ENCODE results near the gene NUP153. TPM values are rescaled to one million over a fixed set of nuclear protein-coding genes. Genes with fewer than 3 reads are reported as not detected.
A peak's percentile ranks its signal among the peaks of the same experiment; 100 is the strongest.

The NUP153 gene
- polyA plus RNA-seq, 1 of the 3 experiments (the other 2 are of a cell fraction), result 10.5 TPM

DNA sequence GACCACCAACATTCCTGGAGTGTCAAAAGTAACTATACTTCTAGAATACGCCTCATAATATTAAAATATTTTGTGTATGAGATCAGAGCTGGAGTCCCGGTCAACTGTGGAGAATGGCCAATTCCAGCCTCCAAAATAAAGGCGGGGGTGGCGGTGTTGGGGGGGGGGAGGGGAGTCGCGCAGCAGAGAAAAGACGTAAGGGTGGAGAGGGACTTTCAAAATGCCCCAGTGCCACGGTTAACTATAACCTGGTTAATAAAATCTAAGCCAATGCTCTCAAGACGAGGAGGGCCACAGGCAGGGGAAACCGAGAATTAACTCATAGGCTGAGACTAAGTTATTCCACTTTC is 1.3 kb downstream of the NUP153 start:
- POLR2A ChIA-PET, result interaction anchor here (0.9 kb wide), 1 partner anchor 104 kb away, joined by 3 read pairs; no protein-coding TSS in a partner anchor
- peak; percentile 69 for DNase-seq
- peak overlapping the region; percentile 99 for H3K9ac ChIP-seq
- WGBS (ENCODE audit: low lambda C conversion rate), result 1% methylated on average over 10 of the region's 10 CpGs
- H3K4me3 ChIP-seq (ENCODE audit: low read depth in 2 of 2, low read length in 1 of 2), result peak overlapping the region; percentile 86 to 97
- no peaks in the 10 kb centered on the region for H3K27me3 ChIP-seq (ENCODE audit: insufficient read depth)
- peaks cover 26% of the 10 kb centered on the region for H3F3A ChIP-seq (replicated peaks; ENCODE audit: insufficient read depth)
- no peak overlapping the region for H2AFZ ChIP-seq (ENCODE audit: low read depth)
- peak overlapping the region; percentile 94 for H3K4me2 ChIP-seq
- no peaks in the 10 kb centered on the region for H3K9me2 ChIP-seq
- no peaks in the 10 kb centered on the region for H3K36me3 ChIP-seq (replicated peaks in 1 of 2; ENCODE audit: control insufficient read depth in 1 of 2, insufficient read depth in 2 of 2, low read length in 1 of 2)
- H4K20me1 ChIP-seq (ENCODE audit: insufficient read depth), result peaks cover 44% of the 10 kb centered on the region
- CTCF ChIA-PET, result no interaction called here
- TF ChIP-seq JUND (IDR thresholded peaks at IDR 0.05), result peak; percentile 38
- TF ChIP-seq RFX5 (IDR thresholded peaks at IDR 0.05; ENCODE audit: low read length), result no peak
- no peak for TF ChIP-seq SMC3 (IDR thresholded peaks at IDR 0.05; ENCODE audit: low read depth, low read length)
- TF ChIP-seq SIN3A (IDR thresholded peaks at IDR 0.05; ENCODE audit: borderline replicate concordance, low read depth, low read length), result peak; percentile 64; the same call in 1 of the 2 replicates
- no peak for TF ChIP-seq POLR2AphosphoS5 (IDR thresholded peaks at IDR 0.05; ENCODE audit: low read depth, low read length)
- no peak for TF ChIP-seq CHD2 (IDR thresholded peaks at IDR 0.05; ENCODE audit: low read length, partially characterized antibody)
- TF ChIP-seq MXI1 (IDR thresholded peaks at IDR 0.05; ENCODE audit: low read depth, low read length), result no peak
- no peak for TF ChIP-seq MEF2A (IDR thresholded peaks at IDR 0.05; ENCODE audit: borderline replicate concordance, low read depth)
- no peak; the same call in 1 of the 2 replicates for TF ChIP-seq CTCF (IDR thresholded peaks at IDR 0.05)
- no peak for TF ChIP-seq NRF1 (IDR thresholded peaks at IDR 0.05; ENCODE audit: low read depth, low read length)
- TF ChIP-seq TEAD4 (IDR thresholded peaks at IDR 0.05; ENCODE audit: borderline replicate concordance, insufficient read depth), result no peak
- TF ChIP-seq GATA2 (CRISPR knock-in tag; IDR thresholded peaks at IDR 0.05), result no peak
- TF ChIP-seq, protein P1, sequence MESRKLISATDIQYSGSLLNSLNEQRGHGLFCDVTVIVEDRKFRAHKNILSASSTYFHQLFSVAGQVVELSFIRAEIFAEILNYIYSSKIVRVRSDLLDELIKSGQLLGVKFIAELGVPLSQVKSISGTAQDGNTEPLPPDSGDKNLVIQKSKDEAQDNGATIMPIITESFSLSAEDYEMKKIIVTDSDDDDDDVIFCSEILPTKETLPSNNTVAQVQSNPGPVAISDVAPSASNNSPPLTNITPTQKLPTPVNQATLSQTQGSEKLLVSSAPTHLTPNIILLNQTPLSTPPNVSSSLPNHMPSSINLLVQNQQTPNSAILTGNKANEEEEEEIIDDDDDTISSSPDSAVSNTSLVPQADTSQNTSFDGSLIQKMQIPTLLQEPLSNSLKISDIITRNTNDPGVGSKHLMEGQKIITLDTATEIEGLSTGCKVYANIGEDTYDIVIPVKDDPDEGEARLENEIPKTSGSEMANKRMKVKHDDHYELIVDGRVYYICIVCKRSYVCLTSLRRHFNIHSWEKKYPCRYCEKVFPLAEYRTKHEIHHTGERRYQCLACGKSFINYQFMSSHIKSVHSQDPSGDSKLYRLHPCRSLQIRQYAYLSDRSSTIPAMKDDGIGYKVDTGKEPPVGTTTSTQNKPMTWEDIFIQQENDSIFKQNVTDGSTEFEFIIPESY (IDR thresholded peaks at IDR 0.05; ENCODE audit: borderline replicate concordance, low read depth), result no peak
- TF ChIP-seq FOSL2 (IDR thresholded peaks at IDR 0.05; ENCODE audit: borderline replicate concordance, low read depth), result no peak
- no peak for TF ChIP-seq GABPA (IDR thresholded peaks at IDR 0.05; ENCODE audit: low read depth)
- TF ChIP-seq, protein P2, sequence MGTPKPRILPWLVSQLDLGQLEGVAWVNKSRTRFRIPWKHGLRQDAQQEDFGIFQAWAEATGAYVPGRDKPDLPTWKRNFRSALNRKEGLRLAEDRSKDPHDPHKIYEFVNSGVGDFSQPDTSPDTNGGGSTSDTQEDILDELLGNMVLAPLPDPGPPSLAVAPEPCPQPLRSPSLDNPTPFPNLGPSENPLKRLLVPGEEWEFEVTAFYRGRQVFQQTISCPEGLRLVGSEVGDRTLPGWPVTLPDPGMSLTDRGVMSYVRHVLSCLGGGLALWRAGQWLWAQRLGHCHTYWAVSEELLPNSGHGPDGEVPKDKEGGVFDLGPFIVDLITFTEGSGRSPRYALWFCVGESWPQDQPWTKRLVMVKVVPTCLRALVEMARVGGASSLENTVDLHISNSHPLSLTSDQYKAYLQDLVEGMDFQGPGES (IDR thresholded peaks at IDR 0.05; ENCODE audit: low read depth, low read length), result no peak
- peak; percentile 24; the same call in 1 of the 2 replicates for TF ChIP-seq NFIC (IDR thresholded peaks at IDR 0.05; ENCODE audit: borderline replicate concordance)
- H3K4me1 ChIP-seq (ENCODE audit: control insufficient read depth in 1 of 2, insufficient read depth in 2 of 2, low read depth in 1 of 2, low read length in 1 of 2), result peaks cover 3 to 14% of the 10 kb centered on the region in 2 experiments
- H3K27ac ChIP-seq (ENCODE audit: low read depth in 2 of 2, low read length in 1 of 2), result peak overlapping the region; percentile 90 to 96
- H3K79me2 ChIP-seq (ENCODE audit: insufficient read depth), result peaks cover 63% of the 10 kb centered on the region
- H3K9me3 ChIP-seq, result no peaks in the 10 kb centered on the region

Data from SK-N-SH (cell line).